AG09319 (cell line): ENCODE data around the gene ELP4.

ENCODE experiments used
- DNase-seq: peaks from one replicate; pipeline ENCODE4 v3.0.0-alpha.2; 2010; ENCODE audit warnings: low read depth; ENCODE audit errors: extremely low read depth
- CTCF ChIP-seq: IDR thresholded peaks from 2 replicates; pipeline ENCODE4 v1.5.1; 2011; ENCODE audit warnings: low read depth, mild to moderate bottlenecking, inconsistent platforms, low read length, moderate library complexity

The ELP4 gene

GRCh38 chr11:31827455-31828206 is 318.1 kb downstream of the ELP4 start:
- no peak for DNase-seq
- TF ChIP-seq CTCF: no peak

GRCh38 chr11:31828217-31828616 is 318.6 kb downstream of the ELP4 start:
- TF ChIP-seq CTCF: no peak
- DNase-seq: no peak

- no peak for TF ChIP-seq CTCF
- no peak for DNase-seq
Measured at GRCh38 chr11:31830406-31830805, 320.8 kb downstream of the ELP4 start.

- no peak for DNase-seq
- no peak for TF ChIP-seq CTCF
Measured at GRCh38 chr11:31834237-31834636, 324.7 kb downstream of the ELP4 start.
